Heart left ventricle (tissue), 13 donors: ENCODE results near the gene NUP62.

Source experiments
- CTCF ChIP-seq, 12 donors: fragments of 200-600 bp; sonication (generic) in 4 of 12; IDR thresholded peaks; one replicate each; pipeline versions ENCODE4 v1.5.0 to v1.8.0; 2018 to 2022; ENCODE audit warnings: antibody characterized with exemption in 12 of 12, mild to moderate bottlenecking in 5 of 12
- POLR2A ChIP-seq, 2 donors: fragments of 450-650 bp; IDR thresholded peaks; one replicate each; pipeline ENCODE4 v1.6.1; 2017; ENCODE audit warnings: antibody characterized with exemption in 2 of 2, mild to moderate bottlenecking in 2 of 2, moderate library complexity in 2 of 2
- donor health status: ischemic (EF 13 %, LVEDD 7.1; RV severe dilation, severe dysfunction).
- donor health status: DM: no; HTN: yes; CAD: no.
- donor health status: DM: no; HTN: no; CAD: no.
- donor health status: ischemic (EF 25% LVEDD 6.9; RV normal size, moderate dysfunction).
- donor health status: ischemic (EF 25% LVEDD 5.7; RV mildly dilated, moderate dysfunction).
- donor health status: ischemic (EF 35%, LVEDD 5.7; RV mildly dilated, moderate dysfunction).
- donor health status: nonischemic (EF 11% LVEDD 7.7; RV severe dilation, severe dysfunction).
- donor health status: DM: yes; HTN: yes; CAD: no.
- donor health status: PGD.
- donor health status: ischemic (EF 29% LVEDD 5.4; RV normal size, mild dysfunction).
- donor health status: nonischemic (EF 23%, LVEDD 6.1; RV moderate dilation, normal function).

GRCh38 chr19:49904136-49904535, 25.2 kb downstream of the NUP62 start:
- no peak for TF ChIP-seq CTCF (IDR thresholded peaks at IDR 0.05)
- no peak for TF ChIP-seq POLR2A (IDR thresholded peaks at IDR 0.05)
